Right forelimb (tissue), 1 donor: Measurements from ENCODE around the gene SLIRP.
"Not testable (repeated sequence)": the region's sequence is repeated elsewhere in the genome, so short reads cannot be mapped to it uniquely, and the experiment has no call there.

Source experiments
- DNase-seq: peaks from one replicate; pipeline ENCODE4 v3.0.0-alpha.2; 2018

SLIRP gene

GRCh38 chr14:77746064-77746702 lies 38.3 kb downstream of the SLIRP start:
- DNase-seq, result no peak

- DNase-seq, result not testable (repeated sequence)
Observed at GRCh38 chr14:77747425-77747824, 39.5 kb downstream of the SLIRP start.

- DNase-seq, result no peak
Observed at GRCh38 chr14:77752266-77752665, 44.4 kb downstream of the SLIRP start.

GRCh38 chr14:77752799-77753516 lies 45.1 kb downstream of the SLIRP start:
- no peak for DNase-seq

- DNase-seq, result peak; percentile 91
Observed at GRCh38 chr14:77760381-77761204, 52.7 kb downstream of the SLIRP start, which contains the start of gene SNW1. Gene SNW1, minus strand, starts transcription at chr14:77761156. Its CDS starts 29 bp downstream, at chr14:77761127.

DNA sequence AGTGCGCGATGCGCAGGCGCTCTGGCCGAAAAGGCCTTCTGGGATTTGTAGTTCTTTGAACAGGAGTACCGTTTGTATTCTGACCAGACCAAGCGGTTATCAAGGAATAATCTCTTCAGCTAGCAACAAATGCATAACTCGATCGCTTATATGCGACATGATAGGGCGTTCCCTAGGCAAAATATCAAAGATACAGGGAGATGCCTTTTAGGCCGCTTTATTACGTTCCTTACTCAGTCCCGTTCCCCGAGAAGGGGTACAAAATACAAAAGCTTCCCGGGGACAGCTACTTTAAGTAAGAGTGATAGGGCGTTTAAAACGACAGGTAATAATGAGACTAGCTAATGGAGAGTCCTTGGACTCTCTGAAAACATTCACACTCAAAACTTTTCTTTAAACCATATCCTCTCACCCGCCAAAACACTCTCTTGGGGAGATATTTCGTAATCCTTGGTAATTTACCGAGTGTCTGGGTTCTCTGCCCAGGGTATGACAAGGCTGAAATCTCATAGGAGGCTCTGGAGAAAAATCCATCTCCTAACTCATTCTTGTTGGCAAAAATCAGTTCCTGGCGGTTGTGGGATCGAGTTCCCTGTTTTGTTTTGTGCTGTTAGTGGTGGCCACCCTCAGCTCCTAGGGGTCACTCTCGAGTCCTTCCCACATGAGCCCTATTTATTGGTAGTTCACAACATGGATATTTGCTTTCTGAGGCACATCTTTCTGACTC lies 53.5 kb downstream of the SLIRP start:
- DNase-seq, result peak; percentile 42

DNA sequence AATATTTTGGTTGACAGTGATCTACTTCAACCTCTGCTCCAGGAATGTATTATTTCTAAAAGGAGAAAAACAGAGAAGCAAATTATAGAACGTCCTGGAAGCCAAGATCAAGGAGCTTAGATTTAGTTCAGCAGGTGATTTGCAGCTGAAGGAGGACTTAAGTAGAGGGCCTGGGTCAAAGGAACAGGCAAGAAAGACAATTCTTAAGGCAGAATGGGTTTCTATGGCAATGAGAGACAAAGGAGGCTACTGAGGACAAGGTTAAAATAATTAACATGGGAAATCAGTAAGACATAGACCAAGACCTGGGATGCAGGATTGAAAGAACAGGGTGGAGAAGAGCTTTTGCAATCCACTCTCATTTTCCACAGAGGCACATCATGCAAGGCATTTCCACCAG lies 55.4 kb downstream of the SLIRP start:
- DNase-seq, result no peak

DNA sequence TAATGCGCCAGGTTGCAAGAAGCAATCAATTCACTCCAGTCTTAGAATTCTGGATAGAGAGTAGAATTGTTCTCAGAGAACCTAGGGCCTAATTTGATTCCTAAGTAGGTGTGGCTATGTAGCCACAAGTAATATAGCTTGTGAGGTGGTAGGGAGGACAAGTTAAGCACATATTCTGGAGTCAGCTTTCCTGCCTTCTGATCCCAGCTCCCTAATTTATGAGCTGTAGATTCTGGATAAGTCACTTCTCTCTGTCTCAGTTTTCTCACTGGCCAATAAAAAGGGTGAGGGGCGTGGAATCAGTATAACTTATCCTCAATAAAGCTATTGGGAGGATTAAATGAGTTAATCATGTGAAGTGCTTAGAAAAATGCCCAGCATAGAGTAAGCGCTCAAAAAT lies 56.1 kb downstream of the SLIRP start:
- DNase-seq, result no peak
